Vagina (tissue), 2 donors: ENCODE measurements around the gene PAXX. TPM values are rescaled to one million over a fixed set of nuclear protein-coding genes. Genes with fewer than 3 reads are reported as not detected.

Source experiments
- DNase-seq, 2 donors: peaks; one replicate each; pipeline ENCODE4 v3.0.0-alpha.2; 2017; ENCODE audit errors: extremely low spot score in 2 of 2
- H3K27ac ChIP-seq: fragments of 200-600 bp; sonication (generic); one replicate; pipeline ENCODE4 v1.5.1; 2019
- H3K27me3 ChIP-seq: fragments of 200-600 bp; sonication (generic); one replicate; pipeline ENCODE4 v1.5.1; 2019
- H3K36me3 ChIP-seq, 2 donors: fragments of 200-600 bp; sonication (generic); one replicate each; pipeline ENCODE4 v1.5.1; 2017 to 2019
- H3K4me1 ChIP-seq: fragments of 200-600 bp; sonication (generic); one replicate; pipeline ENCODE4 v1.5.1; 2019
- H3K4me3 ChIP-seq, 2 donors: fragments of 200-600 bp; sonication (generic); 1 replicate in 1 of 2; 2 replicates in 1 of 2; pipeline ENCODE4 v1.5.1; 2016 to 2019
- H3K9me3 ChIP-seq: fragments of 200-600 bp; sonication (generic); one replicate; pipeline ENCODE4 v1.5.1; 2019
- CTCF ChIP-seq, 3 experiments: fragments of 450-650 bp in 2 of 3; fragments of 200-600 bp in 1 of 3; sonication (generic) in 1 of 3; IDR thresholded peaks; one replicate each; pipeline ENCODE4 v1.5.1; 2017 to 2019; ENCODE audit warnings: antibody characterized with exemption in 3 of 3, mild to moderate bottlenecking in 2 of 3, moderate library complexity in 2 of 3
- POLR2A ChIP-seq, 2 donors: fragments of 450-650 bp; IDR thresholded peaks; one replicate each; pipeline ENCODE4 v1.6.1; 2017; ENCODE audit warnings: antibody characterized with exemption in 2 of 2, mild to moderate bottlenecking in 2 of 2, moderate library complexity in 2 of 2
- POLR2AphosphoS5 ChIP-seq, 2 donors: sonication (generic); formaldehyde crosslinking; IDR thresholded peaks; one replicate each; pipeline ENCODE4 v1.9.0; 2017; ENCODE audit warnings: antibody characterized with exemption in 2 of 2, mild to moderate bottlenecking in 2 of 2, low read depth in 1 of 2; ENCODE audit not compliant: insufficient read depth in 1 of 2
- intact Hi-C: fragments of 100-400 bp; cut with DNase I; formaldehyde crosslinking; loops from one replicate; pipeline ENCODE4 v1.15.1; 2023
- total RNA-seq: library from RNA; depleted of rRNA; stranded (reverse); fragments of >200 nt; gene quantifications from one replicate; pipeline ENCODE4 v1.2.3, GENCODE V29; 2016

PAXX gene
- total RNA-seq, 1 donor from 2014 or later: 62.9 TPM

DNA sequence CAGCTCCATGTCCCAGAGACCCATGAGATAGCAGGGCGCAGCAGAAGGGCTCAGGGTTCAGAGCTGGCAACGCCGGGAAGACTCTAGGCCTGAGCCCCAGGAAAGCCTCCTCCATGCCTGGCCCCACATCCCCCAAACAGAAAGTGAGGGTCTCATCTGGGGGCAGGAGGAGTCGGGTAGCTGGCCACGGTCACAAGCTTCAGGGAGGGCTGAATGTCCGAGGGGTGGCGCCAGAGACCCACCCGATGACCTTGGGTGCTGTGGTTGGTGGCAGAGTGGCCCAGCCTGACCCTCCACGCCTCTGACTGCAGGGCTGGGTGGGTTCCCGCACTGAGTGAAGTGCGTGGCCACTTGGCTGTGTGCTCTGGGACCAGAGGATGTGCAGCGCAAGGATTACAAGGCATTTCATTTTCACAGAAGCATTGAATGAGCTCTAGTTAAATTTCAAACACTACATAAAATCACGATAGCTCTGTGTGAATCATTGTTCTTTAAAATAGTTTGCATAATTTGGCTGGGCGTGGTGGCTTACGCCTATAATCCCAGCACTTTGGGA lies 44.2 kb upstream of the PAXX start:
- intact Hi-C loops: no loop called here
- Histone ChIP-seq H3K27me3 (no peaks in the 10 kb centered on the region), H3K9me3 (no peaks in the 10 kb centered on the region), H3K27ac (no peak overlapping the region), H3K4me1 (peaks cover 65% of the 10 kb centered on the region), H3K36me3 (peaks cover 0 to 4% of the 10 kb centered on the region in 2 donors), H3K4me3 (no peak overlapping the region)
- TF ChIP-seq CTCF (IDR thresholded peaks at IDR 0.05): peak in 2 of 3 experiments; percentile 37 to 41
- TF ChIP-seq POLR2AphosphoS5 (IDR thresholded peaks at IDR 0.05; ENCODE audit: insufficient read depth in 1 of 2, low read depth in 1 of 2): no peak
- TF ChIP-seq POLR2A (IDR thresholded peaks at IDR 0.05): no peak
- DNase-seq: no peak

DNA sequence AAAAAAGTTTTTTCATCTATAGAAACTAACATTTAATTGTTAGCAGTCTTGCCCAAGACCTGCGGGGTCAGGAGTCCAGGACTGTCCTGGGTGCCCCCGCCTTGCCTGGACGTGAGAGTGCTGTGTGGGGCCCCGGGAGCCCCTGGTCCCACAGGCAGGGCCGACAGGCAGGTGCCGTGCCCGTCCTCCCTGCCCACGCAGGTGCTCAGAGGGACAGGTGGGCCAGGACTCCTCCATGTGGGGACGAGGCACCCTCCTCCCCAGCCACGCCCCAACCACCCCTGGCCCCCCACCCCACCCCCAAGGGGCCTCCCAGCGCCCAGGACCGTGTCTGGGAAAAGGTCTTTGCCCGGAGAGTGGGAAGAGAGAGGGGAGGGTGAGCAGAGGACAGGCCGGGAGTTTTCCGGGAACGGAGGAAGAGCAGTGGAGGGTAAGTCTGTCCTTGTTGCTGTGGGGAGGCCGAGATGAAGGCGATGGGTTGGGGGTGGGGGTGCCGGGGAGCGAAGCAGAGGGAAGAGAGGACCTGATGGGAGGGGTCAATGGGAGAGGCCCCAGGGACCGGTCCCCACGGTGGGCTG lies 42.9 kb upstream of the PAXX start:
- peaks cover 57% of the 10 kb centered on the region for H3K4me1 ChIP-seq
- H3K4me3 ChIP-seq: peak overlapping the region; percentile 54 to 62
- intact Hi-C loops: no loop called here
- H3K9me3 ChIP-seq: no peaks in the 10 kb centered on the region
- TF ChIP-seq CTCF (IDR thresholded peaks at IDR 0.05) (no peak), POLR2AphosphoS5 (IDR thresholded peaks at IDR 0.05; ENCODE audit: insufficient read depth in 1 of 2, low read depth in 1 of 2) (no peak), POLR2A (IDR thresholded peaks at IDR 0.05) (no peak)
- H3K36me3 ChIP-seq: no peaks in the 10 kb centered on the region
- DNase-seq: no peak
- no peaks in the 10 kb centered on the region for H3K27me3 ChIP-seq
- H3K27ac ChIP-seq: peak overlapping the region; percentile 69

DNA sequence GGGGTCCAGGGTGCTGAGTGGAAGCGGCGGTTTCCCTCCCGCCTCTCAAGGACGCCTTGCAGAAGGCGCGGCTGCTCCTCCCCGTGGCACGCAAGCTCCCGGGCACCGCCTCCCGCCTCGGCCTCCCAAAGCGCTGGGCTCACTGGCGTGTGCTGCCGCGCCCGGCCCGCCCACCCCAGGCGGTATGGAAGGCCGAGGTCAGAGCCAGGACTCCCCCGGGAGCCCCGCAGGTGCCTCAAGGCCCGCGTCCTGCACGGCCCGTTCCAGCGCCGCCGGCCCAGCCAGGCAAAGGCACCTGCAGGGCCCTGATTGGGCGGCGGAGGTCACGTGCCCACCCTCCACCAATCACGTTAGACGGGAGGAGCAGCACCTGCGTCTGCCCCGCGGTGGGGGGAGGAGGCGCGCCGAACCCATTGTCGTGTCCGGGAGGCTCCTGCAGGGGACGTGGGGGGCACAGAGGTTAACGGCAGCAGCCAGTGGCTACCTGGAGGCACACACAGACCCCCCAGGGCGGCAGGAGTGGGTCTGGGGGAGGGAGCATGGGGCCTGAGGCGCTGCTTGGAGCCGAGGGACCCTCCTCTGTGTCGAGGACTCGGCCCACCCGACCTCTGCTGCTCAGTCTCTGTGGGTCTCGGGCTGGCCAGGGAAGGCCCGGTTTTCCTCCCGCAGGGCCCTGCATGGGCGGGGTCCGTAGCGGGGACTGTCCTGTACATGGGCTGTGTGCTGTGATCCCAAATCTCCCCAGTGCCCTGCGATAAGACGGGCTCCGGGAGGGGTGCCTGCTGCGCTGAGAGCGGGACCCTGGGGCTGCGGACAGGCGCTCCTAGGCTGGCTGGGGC lies 42.2 kb upstream of the PAXX start:
- Histone ChIP-seq H3K27me3 (no peaks in the 10 kb centered on the region), H3K4me1 (peaks cover 54% of the 10 kb centered on the region), H3K36me3 (no peaks in the 10 kb centered on the region), H3K9me3 (no peaks in the 10 kb centered on the region), H3K4me3 (peak overlapping the region; percentile 54 to 62), H3K27ac (peak overlapping the region; percentile 69)
- TF ChIP-seq CTCF (IDR thresholded peaks at IDR 0.05) (no peak), POLR2AphosphoS5 (IDR thresholded peaks at IDR 0.05; ENCODE audit: insufficient read depth in 1 of 2, low read depth in 1 of 2) (peak; percentile 51 to 65)
- DNase-seq: no peak
- intact Hi-C loops: no loop called here

DNA sequence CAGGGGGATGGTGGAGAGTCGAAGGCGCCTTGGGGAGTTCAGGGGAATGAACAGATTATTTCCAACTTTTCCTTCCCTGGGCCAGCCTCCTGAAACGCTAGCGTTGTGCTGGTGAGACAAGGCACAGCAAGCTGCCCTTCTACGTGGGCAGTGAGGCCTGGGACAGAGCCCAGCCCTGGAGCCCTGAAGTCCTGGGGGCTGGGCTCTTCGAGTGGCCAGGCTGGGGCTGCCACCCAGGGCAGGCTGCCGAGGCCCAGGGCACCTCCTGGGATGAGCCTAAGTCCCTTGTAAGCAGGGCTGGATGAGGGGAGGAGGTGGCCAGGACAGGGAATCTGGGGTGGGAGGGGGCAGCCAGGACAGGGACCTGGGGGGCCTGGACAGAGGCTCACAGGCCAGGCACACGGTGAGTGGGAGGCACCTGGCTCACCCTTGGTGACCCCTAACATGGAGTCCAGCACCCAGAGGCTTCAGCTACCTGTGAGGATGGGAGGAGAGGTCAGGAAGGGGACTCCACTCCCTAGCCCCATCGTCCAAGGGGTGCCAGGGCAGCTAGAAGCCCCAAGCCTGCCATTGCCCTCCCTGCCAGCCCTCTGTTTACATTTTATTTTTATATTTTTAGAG lies 41.5 kb upstream of the PAXX start:
- H3K4me3 ChIP-seq: peak overlapping the region in 1 of 2 donors; percentile 62
- DNase-seq: no peak
- intact Hi-C loops: no loop called here
- H3K27me3 ChIP-seq: no peaks in the 10 kb centered on the region
- TF ChIP-seq CTCF (IDR thresholded peaks at IDR 0.05): no peak
- no peak for TF ChIP-seq POLR2AphosphoS5 (IDR thresholded peaks at IDR 0.05; ENCODE audit: insufficient read depth in 1 of 2, low read depth in 1 of 2)
- no peak for TF ChIP-seq POLR2A (IDR thresholded peaks at IDR 0.05)
- peak overlapping the region; percentile 69 for H3K27ac ChIP-seq
- no peaks in the 10 kb centered on the region for H3K9me3 ChIP-seq
- H3K36me3 ChIP-seq: no peaks in the 10 kb centered on the region
- peaks cover 50% of the 10 kb centered on the region for H3K4me1 ChIP-seq
